NB4 (cell line): ENCODE results near the gene IL17RA.
A peak's percentile ranks its signal among the peaks of the same experiment; 100 is the strongest.

Experiments used
- DNase-seq: peaks from one replicate; pipeline ENCODE4 v3.0.0; 2010; ENCODE audit warnings: low read depth
- H3K4me3 ChIP-seq: one replicate; pipeline ENCODE4 v1.5.1; 2011; ENCODE audit warnings: mild to moderate bottlenecking, low read depth, low read length, moderate library complexity
- CTCF ChIP-seq: IDR thresholded peaks from one replicate; pipeline ENCODE4 v1.5.1; 2012; ENCODE audit warnings: low read depth, low read length
- MAX ChIP-seq: IDR thresholded peaks from 2 replicates; pipeline ENCODE4 v1.6.1; 2011; ENCODE audit warnings: low read depth, low read length
- MYC ChIP-seq: IDR thresholded peaks from 2 replicates; pipeline ENCODE4 v1.6.1; 2011; ENCODE audit warnings: low read depth, low read length
- POLR2A ChIP-seq: IDR thresholded peaks from 2 replicates; pipeline ENCODE4 v1.6.1; 2011; ENCODE audit warnings: mild to moderate bottlenecking; ENCODE audit not compliant: insufficient read length; ENCODE audit errors: extremely low read depth

The IL17RA gene

GRCh38 chr22:17157714-17158113 is 72.9 kb downstream of the IL17RA start:
- peak overlapping the region; percentile 81 for H3K4me3 ChIP-seq
- no peak for DNase-seq
- TF ChIP-seq MYC: no peak

- no peak for TF ChIP-seq MAX
- no peak for TF ChIP-seq CTCF
- no peak for TF ChIP-seq MYC
- TF ChIP-seq POLR2A: no peak
- no peak for DNase-seq
- peak overlapping the region; percentile 81 for H3K4me3 ChIP-seq
These were observed 73.4 kb downstream of the IL17RA start for GRCh38 chr22:17158176-17158567.

- DNase-seq: peak; percentile 91
- peak within 1 kb of the TSS; percentile 81 for H3K4me3 ChIP-seq
- TF ChIP-seq MYC: peak; percentile 56
- no peak for TF ChIP-seq POLR2A
- TF ChIP-seq MAX: peak; percentile 88
These were observed 74.0 kb downstream of the IL17RA start, which contains the start of gene HDHD5 for GRCh38 chr22:17158568-17159503. HDHD5 (minus strand) TSS chr22:17159277; CDS start chr22:17159251, 26 bp downstream.

- TF ChIP-seq POLR2A: no peak
- TF ChIP-seq MYC: no peak
- no peak for TF ChIP-seq MAX
- no peak for TF ChIP-seq CTCF
- H3K4me3 ChIP-seq: peak overlapping the region; percentile 67
- peak; percentile 56 for DNase-seq
These were observed 74.7 kb downstream of the IL17RA start for GRCh38 chr22:17159504-17159951.

GRCh38 chr22:17161991-17162390 is 77.2 kb downstream of the IL17RA start:
- DNase-seq: no peak
- TF ChIP-seq POLR2A (no peak), MAX (no peak)
- H3K4me3 ChIP-seq: no peak overlapping the region

- H3K4me3 ChIP-seq: no peak overlapping the region
- no peak for DNase-seq
- TF ChIP-seq MAX (no peak), MYC (no peak), CTCF (no peak), POLR2A (no peak)
These were observed 77.9 kb downstream of the IL17RA start for GRCh38 chr22:17162731-17163130.

GRCh38 chr22:17164392-17165024 is 79.7 kb downstream of the IL17RA start:
- H3K4me3 ChIP-seq: no peak overlapping the region
- no peak for DNase-seq
- no peak for TF ChIP-seq MAX
- TF ChIP-seq CTCF: peak; percentile 25
- TF ChIP-seq POLR2A: no peak
- TF ChIP-seq MYC: no peak
